ENCODE results near the gene PLA2G12B.

DNA sequence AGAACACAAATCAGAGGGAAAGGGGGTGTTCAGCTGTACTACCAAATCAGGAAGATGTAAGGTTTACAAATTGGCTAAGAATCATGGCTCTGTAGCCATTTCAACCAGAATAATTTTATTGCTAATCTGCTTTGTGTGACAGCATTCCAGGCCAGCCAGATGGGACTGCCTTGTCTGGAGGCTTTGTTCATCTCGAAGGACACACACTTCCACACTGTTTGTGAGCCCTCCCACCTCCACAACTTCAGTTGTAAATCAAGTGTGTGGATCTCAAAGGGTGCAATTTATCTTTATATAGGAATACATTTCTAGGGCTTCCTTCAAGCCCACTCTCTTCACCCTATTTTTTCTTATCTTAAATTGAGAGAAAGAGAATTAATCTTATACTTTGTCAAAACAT, 68.0 kb downstream of the PLA2G12B start:
- TF ChIP-seq, protein P1, sequence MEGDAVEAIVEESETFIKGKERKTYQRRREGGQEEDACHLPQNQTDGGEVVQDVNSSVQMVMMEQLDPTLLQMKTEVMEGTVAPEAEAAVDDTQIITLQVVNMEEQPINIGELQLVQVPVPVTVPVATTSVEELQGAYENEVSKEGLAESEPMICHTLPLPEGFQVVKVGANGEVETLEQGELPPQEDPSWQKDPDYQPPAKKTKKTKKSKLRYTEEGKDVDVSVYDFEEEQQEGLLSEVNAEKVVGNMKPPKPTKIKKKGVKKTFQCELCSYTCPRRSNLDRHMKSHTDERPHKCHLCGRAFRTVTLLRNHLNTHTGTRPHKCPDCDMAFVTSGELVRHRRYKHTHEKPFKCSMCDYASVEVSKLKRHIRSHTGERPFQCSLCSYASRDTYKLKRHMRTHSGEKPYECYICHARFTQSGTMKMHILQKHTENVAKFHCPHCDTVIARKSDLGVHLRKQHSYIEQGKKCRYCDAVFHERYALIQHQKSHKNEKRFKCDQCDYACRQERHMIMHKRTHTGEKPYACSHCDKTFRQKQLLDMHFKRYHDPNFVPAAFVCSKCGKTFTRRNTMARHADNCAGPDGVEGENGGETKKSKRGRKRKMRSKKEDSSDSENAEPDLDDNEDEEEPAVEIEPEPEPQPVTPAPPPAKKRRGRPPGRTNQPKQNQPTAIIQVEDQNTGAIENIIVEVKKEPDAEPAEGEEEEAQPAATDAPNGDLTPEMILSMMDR (IDR thresholded peaks at IDR 0.05), result no peak
- no peak for TF ChIP-seq POLR2A (IDR thresholded peaks at IDR 0.05)
